ENCODE measurements around the gene KLF15. TPM values are rescaled to one million over a fixed set of nuclear protein-coding genes. Genes with fewer than 3 reads are reported as not detected.

KLF15 gene
- total RNA-seq, 1 donor = 1.5 TPM

- DNase-seq (ENCODE audit: low read depth) = no peak
- no peak for TF ChIP-seq CTCF (IDR thresholded peaks at IDR 0.05; ENCODE audit: insufficient read depth, low read length)
- no peak overlapping the region for H3K4me3 ChIP-seq (ENCODE audit: low read depth, low read length)
Measured at GRCh38 chr3:126347543-126348161, 9.6 kb downstream of the KLF15 start.

GRCh38 chr3:126346466-126346865 lies 10.7 kb downstream of the KLF15 start:
- DNase-seq (ENCODE audit: low read depth) = no peak
- no peak overlapping the region for H3K4me3 ChIP-seq (ENCODE audit: low read depth, low read length)
- no peak for TF ChIP-seq CTCF (IDR thresholded peaks at IDR 0.05; ENCODE audit: insufficient read depth, low read length)

GRCh38 chr3:126345641-126346460 lies 11.4 kb downstream of the KLF15 start:
- no peak for DNase-seq (ENCODE audit: low read depth)
- no peak overlapping the region for H3K4me3 ChIP-seq (ENCODE audit: low read depth, low read length)
- no peak for TF ChIP-seq CTCF (IDR thresholded peaks at IDR 0.05; ENCODE audit: insufficient read depth, low read length)

- no peak for DNase-seq (ENCODE audit: low read depth)
- no peak for TF ChIP-seq CTCF (IDR thresholded peaks at IDR 0.05; ENCODE audit: insufficient read depth, low read length)
Measured at GRCh38 chr3:126345231-126345630, 12.0 kb downstream of the KLF15 start.

GRCh38 chr3:126344380-126345041 lies 12.7 kb downstream of the KLF15 start:
- no peak for TF ChIP-seq CTCF (IDR thresholded peaks at IDR 0.05; ENCODE audit: insufficient read depth, low read length)
- H3K4me3 ChIP-seq (ENCODE audit: low read depth, low read length) = no peak overlapping the region
- DNase-seq (ENCODE audit: low read depth) = no peak

More at GRCh38 chr3:126345231-126345630, 12.0 kb downstream of the KLF15 start:
- no peak overlapping the region for H3K4me3 ChIP-seq (ENCODE audit: low read depth, low read length)

GRCh38 chr3:126343649-126344035 lies 13.6 kb downstream of the KLF15 start:
- no peak for DNase-seq (ENCODE audit: low read depth)
- no peak for TF ChIP-seq CTCF (IDR thresholded peaks at IDR 0.05; ENCODE audit: insufficient read depth, low read length)
- no peak overlapping the region for H3K4me3 ChIP-seq (ENCODE audit: low read depth, low read length)

Measured in fibroblast of the aortic adventitia (primary cell).